Activated CD8-positive, alpha-beta T cell treated with anti-CD3 and anti-CD28 coated beads, Interleukin-2, amount 10 ng/mL, durations not matched to agents 7 days and 5 days (primary cell): Measurements from ENCODE around the gene SRRT. TPM values are rescaled to one million over a fixed set of nuclear protein-coding genes. Genes with fewer than 3 reads are reported as not detected.

ENCODE experiments used
- ATAC-seq: fragments of 150-1000 bp; cut with Tn5 transposase; one replicate; pipeline ENCODE4 v1.10.0; 2021; ENCODE audit warnings: moderate library complexity
- CTCF ChIA-PET: fragments of 350-600 bp; sonication (Branson Sonifier 250); formaldehyde crosslinking; loops from one replicate; lab custom pipeline; 2021; ENCODE audit warnings: antibody characterized with exemption; lab: Charles Lee
- POLR2A ChIA-PET: fragments of 350-600 bp; sonication (Branson Sonifier 250); formaldehyde crosslinking; loops from one replicate; lab custom pipeline; 2021; ENCODE audit warnings: antibody characterized with exemption; lab: Charles Lee
- DNase-seq: peaks from one replicate; pipeline ENCODE4 v3.0.0-alpha.2; 2020
- H3K27ac Mint-ChIP-seq: one replicate; pipeline ENCODE4 v1.8.0; 2021; ENCODE audit warnings: mild to moderate bottlenecking, mixed read lengths
- H3K27me3 Mint-ChIP-seq: one replicate; pipeline ENCODE4 v1.8.0; 2021; ENCODE audit warnings: low read depth, mixed read lengths
- H3K36me3 Mint-ChIP-seq: one replicate; pipeline ENCODE4 v1.8.0; 2021; ENCODE audit warnings: low read depth, mixed read lengths
- H3K4me1 Mint-ChIP-seq: one replicate; pipeline ENCODE4 v1.8.0; 2021; ENCODE audit warnings: low read depth, mixed read lengths
- H3K4me3 Mint-ChIP-seq: one replicate; pipeline ENCODE4 v1.8.0; 2021; ENCODE audit warnings: mild to moderate bottlenecking, mixed read lengths
- H3K9me3 Mint-ChIP-seq: one replicate; pipeline ENCODE4 v1.8.0; 2022; ENCODE audit warnings: mixed read lengths; ENCODE audit not compliant: insufficient read depth
- total RNA-seq, 2 experiments: library from RNA; stranded (reverse); gene quantifications; one replicate each; pipeline ENCODE4 v1.2.3, GENCODE V29; 2021

The SRRT gene
- total RNA-seq, 2 experiments from 2014 or later, result 273 to 292 TPM

DNA sequence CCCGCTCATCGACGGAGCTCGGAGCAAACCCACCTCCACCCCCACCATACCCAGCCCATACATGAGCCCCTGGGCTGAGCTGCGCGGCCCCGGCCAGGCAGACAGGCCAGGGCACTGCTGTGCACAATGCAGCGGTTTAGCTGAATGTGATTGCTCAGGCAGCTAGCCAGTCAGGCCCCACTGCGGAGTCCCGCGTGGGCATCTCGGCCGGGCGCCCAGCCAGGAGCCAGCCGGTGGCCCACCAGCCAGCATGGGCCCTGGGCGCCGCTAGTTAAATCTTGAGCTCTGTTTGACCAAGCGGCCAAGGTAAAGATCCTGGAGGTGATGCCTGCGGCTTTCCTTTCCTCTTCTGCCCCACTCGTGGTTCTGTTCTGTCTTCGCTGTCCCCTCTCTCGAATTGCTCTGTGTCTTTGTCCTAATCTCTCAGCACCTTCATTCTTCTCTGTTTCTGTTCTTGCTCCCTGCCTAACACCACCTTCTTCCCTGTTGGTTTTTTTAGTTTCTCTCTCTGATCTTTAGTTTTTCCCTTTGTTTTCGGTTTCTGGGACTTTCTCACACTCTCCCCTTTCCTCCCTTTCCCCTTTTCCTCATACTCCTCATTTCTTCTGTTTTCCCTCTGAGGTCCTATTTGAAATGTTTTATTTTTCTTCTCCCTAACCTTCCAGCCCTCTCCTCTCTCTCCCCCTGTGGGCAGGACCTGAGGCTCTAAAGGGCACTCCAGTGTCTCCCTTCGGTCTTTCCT, 8.1 kb downstream of the SRRT start:
- ChIA-PET CTCF (interaction anchor here (1.4 kb wide), 2 partner anchors 30 to 177 kb away, joined by 3 to 4 read pairs; partner anchors contain the start of genes POP7 and SLC12A9), POLR2A (interaction anchor here (2.6 kb wide), 1 partner anchor 8 kb away, joined by 8 read pairs; the partner anchor contains the start of gene SRRT)
- Mint-ChIP-seq H3K4me1 (peaks cover 74% of the 10 kb centered on the region), H3K9me3 (no peaks in the 10 kb centered on the region), H3K36me3 (peaks cover 86% of the 10 kb centered on the region), H3K4me3 (no peak overlapping the region), H3K27me3 (no peaks in the 10 kb centered on the region), H3K27ac (peak overlapping the region; percentile 42)
- DNase-seq (no peak), ATAC-seq (no peak)

DNA sequence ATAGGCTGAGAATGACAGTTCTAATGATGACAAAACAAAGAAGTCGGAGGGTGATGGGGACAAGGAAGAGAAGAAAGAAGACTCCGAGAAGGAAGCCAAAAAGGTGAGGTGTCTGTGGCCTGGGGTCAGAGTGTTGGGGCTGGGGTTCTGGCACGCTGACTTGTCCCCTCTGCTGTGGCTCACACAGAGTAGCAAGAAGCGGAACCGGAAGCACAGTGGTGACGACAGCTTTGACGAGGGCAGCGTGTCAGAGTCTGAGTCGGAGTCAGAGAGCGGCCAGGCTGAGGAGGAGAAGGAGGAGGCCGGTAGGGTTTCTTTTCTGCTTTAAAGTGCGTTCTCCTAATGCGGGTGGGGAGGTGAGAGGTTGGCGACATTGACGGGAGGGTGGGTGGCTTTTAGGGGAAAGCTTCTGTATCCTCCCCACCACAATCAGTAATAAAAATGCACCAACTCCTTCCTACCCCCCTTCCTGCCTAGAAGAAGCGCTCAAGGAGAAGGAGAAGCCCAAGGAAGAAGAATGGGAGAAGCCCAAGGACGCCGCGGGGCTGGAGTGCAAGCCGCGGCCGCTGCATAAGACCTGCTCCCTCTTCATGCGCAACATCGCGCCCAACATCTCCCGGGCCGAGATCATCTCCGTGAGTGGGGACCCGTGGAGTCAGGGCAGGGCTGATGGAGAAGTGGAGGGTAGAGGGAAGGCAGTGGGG, 10.0 kb downstream of the SRRT start:
- H3K27me3 Mint-ChIP-seq, result no peaks in the 10 kb centered on the region
- ChIA-PET CTCF (no interaction called here), POLR2A (interaction anchor here (2.6 kb wide), 1 partner anchor 10 kb away, joined by 8 read pairs; the partner anchor contains the start of gene SRRT)
- peaks cover 63% of the 10 kb centered on the region for H3K4me1 Mint-ChIP-seq
- H3K36me3 Mint-ChIP-seq, result peaks cover 78% of the 10 kb centered on the region
- no peaks in the 10 kb centered on the region for H3K9me3 Mint-ChIP-seq
- DNase-seq (no peak), ATAC-seq (no peak)
- H3K4me3 Mint-ChIP-seq, result peak overlapping the region; percentile 9
- H3K27ac Mint-ChIP-seq, result peak overlapping the region; percentile 40

DNA sequence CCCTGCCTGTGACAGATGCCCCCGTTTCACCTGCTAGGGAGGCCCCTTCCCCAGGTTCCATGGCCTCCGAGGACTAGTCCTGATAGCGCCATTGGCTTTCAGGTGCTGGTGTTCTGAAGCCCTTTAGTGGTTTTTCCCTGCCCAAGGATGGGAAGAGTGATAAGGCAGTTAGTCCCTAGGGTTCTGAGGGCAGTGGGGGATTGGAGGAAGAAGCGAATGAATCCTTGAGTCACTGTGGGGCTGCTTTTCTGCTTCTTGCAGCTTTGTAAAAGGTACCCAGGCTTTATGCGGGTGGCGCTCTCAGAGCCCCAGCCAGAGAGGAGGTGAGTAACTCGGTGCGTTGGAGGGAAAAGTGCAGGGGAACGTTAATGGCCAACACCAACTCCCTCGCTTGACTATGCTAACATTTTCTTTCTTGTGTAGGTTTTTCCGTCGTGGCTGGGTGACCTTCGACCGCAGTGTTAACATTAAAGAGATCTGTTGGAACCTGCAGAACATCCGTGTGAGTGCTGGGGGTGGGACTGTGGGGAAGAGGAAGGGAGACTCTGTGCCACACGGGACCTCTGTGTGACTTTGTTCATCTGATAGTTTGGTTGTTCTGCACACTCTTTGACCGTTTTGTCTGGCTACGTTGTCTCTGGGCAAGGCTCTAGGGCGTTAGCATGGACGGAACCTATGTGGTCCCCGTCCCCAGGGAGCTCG, 10.7 kb downstream of the SRRT start:
- ATAC-seq (no peak), DNase-seq (no peak)
- Mint-ChIP-seq H3K9me3 (no peaks in the 10 kb centered on the region), H3K4me1 (peaks cover 64% of the 10 kb centered on the region), H3K27me3 (no peaks in the 10 kb centered on the region), H3K4me3 (no peak overlapping the region), H3K27ac (peak overlapping the region; percentile 32), H3K36me3 (peaks cover 73% of the 10 kb centered on the region)
- CTCF ChIA-PET, result interaction anchor here (2.8 kb wide), 1 partner anchor 10 kb away, joined by 15 read pairs; the partner anchor contains the start of gene SRRT
- POLR2A ChIA-PET, result interaction anchor here (2.6 to 5.4 kb wide), 2 partner anchors 9 to 10 kb away, joined by 8 to 115 read pairs; partner anchors contain the start of gene SRRT

DNA sequence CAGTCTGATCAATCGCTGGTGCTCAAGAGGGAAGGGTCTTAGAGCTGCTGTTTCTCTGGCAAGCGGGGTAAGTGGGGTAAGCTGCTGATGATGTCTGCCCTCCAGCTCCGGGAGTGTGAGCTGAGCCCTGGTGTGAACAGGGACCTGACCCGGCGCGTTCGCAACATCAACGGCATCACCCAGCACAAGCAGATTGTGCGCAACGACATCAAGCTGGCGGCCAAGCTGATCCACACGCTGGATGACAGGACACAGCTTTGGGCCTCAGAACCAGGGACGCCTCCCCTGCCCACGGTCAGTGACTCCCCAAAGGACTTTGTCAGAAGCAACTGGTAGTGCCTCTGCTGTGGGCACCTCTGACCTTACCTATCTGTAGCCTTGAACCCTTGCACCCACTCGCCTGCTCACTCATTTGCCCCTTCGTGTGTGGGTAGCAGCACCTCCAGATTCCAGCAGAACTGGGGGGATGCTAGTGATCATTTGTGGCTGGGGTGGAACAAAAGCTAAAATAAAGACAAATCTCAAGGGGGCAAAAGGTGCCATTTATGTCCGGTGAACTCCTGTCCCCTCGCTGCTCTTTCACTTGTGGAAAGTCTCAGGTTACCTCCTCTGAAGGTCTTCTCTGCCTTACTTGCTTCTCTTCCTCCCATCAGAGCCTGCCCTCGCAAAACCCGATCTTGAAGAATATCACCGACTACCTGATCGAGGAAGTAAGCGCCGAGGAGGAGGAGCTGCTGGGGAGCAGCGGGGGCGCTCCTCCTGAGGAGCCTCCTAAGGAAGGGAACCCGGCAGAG, 11.4 kb downstream of the SRRT start:
- peak overlapping the region; percentile 82 for H3K27ac Mint-ChIP-seq

DNA sequence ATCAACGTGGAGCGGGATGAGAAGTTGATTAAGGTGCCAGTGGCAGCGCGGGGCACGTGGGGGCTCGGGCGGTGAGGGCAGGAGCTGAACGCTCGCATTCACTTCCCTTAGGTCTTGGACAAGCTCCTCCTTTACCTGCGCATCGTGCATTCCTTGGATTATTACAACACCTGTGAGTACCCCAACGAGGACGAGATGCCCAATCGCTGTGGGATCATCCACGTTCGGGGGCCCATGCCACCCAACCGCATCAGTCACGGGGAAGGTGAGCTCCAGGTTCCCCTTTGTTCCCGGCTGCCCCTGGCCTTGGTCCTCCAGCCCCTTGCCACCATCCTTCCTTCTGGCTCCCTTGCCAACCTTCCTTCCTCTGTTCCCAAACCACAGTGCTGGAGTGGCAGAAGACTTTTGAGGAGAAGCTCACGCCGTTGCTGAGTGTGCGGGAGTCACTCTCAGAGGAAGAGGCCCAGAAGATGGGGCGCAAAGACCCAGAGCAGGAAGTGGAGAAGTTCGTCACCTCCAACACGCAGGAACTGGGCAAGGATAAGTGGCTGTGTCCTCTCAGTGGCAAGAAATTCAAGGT, 12.1 kb downstream of the SRRT start:
- H3K27ac Mint-ChIP-seq, result peak overlapping the region; percentile 91
- ChIA-PET CTCF (interaction anchor here (0.6 to 2.8 kb wide), 6 partner anchors 12 to 190 kb away, joined by 3 to 15 read pairs (median 4); partner anchors contain the start of genes POP7, SLC12A9 and SRRT), POLR2A (interaction anchor here (0.7 to 5.4 kb wide), 5 partner anchors 11 to 458 kb away, joined by 3 to 115 read pairs (median 4); partner anchors contain the start of genes MEPCE, SRRT, TRIM56 and ZCWPW1)
- H3K27me3 Mint-ChIP-seq, result peaks cover 6% of the 10 kb centered on the region
- peaks cover 62% of the 10 kb centered on the region for H3K36me3 Mint-ChIP-seq
- no peak for DNase-seq
- H3K9me3 Mint-ChIP-seq, result no peaks in the 10 kb centered on the region
- no peak for ATAC-seq
- H3K4me3 Mint-ChIP-seq, result peak overlapping the region; percentile 82
- peaks cover 62% of the 10 kb centered on the region for H3K4me1 Mint-ChIP-seq

More for the DNA sequence above, 11.4 kb downstream of the SRRT start:
- Mint-ChIP-seq H3K9me3 (no peaks in the 10 kb centered on the region), H3K36me3 (peaks cover 67% of the 10 kb centered on the region), H3K27me3 (peaks cover 1% of the 10 kb centered on the region), H3K4me1 (peaks cover 66% of the 10 kb centered on the region), H3K4me3 (peak overlapping the region; percentile 44)
- DNase-seq (no peak), ATAC-seq (no peak)
- ChIA-PET CTCF (interaction anchor here (1.0 to 2.8 kb wide), 4 partner anchors 11 to 191 kb away, joined by 3 to 15 read pairs (median 7); partner anchors contain the start of genes POP7, SLC12A9 and SRRT), POLR2A (interaction anchor here (0.7 to 5.4 kb wide), 4 partner anchors 10 to 457 kb away, joined by 3 to 115 read pairs (median 4); partner anchors contain the start of genes MEPCE, SRRT, TRIM56 and ZCWPW1)

DNA sequence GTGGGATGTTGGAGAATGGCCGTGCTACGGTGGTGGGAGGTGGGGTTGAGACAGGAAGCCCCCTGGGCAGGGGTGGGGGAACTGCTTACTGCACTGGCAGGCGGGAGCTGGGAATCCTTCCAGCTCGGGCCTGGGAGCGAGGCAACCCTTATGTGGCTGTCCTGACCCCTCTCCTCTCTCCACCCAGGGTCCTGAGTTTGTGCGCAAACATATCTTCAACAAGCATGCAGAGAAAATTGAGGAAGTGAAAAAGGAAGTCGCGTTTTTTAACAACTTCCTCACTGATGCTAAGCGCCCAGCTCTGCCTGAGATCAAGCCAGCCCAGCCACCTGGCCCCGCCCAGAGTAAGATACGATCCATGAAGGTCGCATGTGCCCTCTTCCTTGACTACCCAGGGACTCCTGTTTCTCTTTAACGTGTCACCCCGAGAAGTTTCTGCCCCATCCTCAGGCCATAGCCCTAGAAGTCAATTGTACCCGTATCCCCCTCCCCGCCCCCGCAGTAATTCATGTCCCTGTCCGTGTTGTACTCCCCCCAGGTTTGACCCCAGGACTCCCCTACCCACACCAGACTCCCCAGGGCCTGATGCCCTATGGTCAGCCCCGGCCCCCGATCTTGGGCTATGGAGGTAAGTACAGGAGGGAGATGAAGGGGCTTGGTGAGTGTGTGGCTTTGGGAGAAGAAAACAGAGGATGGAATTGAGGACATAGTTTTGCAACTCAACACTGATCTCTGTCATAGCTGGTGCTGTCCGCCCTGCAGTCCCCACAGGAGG, 12.8 kb downstream of the SRRT start:
- CTCF ChIA-PET, result interaction anchor here (0.6 to 2.8 kb wide), 6 partner anchors 13 to 190 kb away, joined by 3 to 15 read pairs (median 4); partner anchors contain the start of genes POP7, SLC12A9 and SRRT

DNA sequence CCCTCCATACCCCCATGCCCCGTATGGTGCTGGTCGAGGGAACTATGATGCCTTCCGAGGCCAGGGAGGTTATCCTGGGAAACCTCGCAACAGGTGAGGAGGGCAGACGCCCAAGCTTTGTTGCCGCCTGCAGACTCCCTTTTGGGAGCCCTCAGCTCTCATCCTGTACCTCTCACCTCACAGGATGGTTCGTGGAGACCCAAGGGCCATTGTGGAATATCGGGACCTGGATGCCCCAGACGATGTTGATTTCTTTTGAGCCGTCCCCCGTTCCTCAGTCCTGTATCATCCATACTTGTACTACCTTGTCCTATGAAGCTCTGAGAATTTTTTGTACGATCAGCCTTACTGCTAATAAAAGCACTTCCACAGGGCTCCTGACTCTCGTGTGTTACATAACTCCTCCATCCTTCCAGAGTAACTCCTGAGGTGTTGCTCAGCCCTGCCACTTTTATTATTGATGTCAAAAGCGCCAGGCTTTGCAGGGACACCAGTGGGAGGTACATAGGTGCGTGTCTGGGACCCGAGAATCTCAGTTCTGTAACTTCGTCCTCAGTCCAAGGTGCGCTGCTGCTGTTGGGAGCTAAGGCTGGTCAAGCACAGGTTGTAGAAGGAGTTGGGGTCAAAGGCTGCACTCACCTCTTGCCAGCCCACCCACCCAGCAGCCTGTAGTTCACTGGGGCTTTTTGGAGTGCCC, 13.5 kb downstream of the SRRT start:
- H3K9me3 Mint-ChIP-seq, result no peaks in the 10 kb centered on the region
- H3K27me3 Mint-ChIP-seq, result peaks cover 16% of the 10 kb centered on the region
- DNase-seq (no peak), ATAC-seq (no peak)
- CTCF ChIA-PET, result interaction anchor here (0.6 to 2.8 kb wide), 4 partner anchors 13 to 273 kb away, joined by 3 to 15 read pairs (median 9); partner anchors contain the start of genes SLC12A9 and SRRT
- H3K4me1 Mint-ChIP-seq, result peaks cover 56% of the 10 kb centered on the region
- POLR2A ChIA-PET, result interaction anchor here (0.7 to 5.4 kb wide), 3 partner anchors 12 to 329 kb away, joined by 3 to 115 read pairs (median 3); partner anchors contain the start of genes PLOD3, SRRT and ZNHIT1
- H3K4me3 Mint-ChIP-seq, result peak overlapping the region; percentile 82
- H3K27ac Mint-ChIP-seq, result peak overlapping the region; percentile 91
- peaks cover 52% of the 10 kb centered on the region for H3K36me3 Mint-ChIP-seq

More for the DNA sequence above, 12.8 kb downstream of the SRRT start:
- POLR2A ChIA-PET, result interaction anchor here (0.8 to 5.4 kb wide), 4 partner anchors 11 to 304 kb away, joined by 3 to 115 read pairs (median 4); partner anchors contain the start of genes SRRT and TRIM56
- Mint-ChIP-seq H3K4me3 (peak overlapping the region; percentile 82), H3K4me1 (peaks cover 62% of the 10 kb centered on the region), H3K9me3 (no peaks in the 10 kb centered on the region), H3K27me3 (peaks cover 12% of the 10 kb centered on the region), H3K27ac (peak overlapping the region; percentile 91), H3K36me3 (peaks cover 58% of the 10 kb centered on the region)
- peak; percentile 37 for ATAC-seq
- DNase-seq, result peak; percentile 82

DNA sequence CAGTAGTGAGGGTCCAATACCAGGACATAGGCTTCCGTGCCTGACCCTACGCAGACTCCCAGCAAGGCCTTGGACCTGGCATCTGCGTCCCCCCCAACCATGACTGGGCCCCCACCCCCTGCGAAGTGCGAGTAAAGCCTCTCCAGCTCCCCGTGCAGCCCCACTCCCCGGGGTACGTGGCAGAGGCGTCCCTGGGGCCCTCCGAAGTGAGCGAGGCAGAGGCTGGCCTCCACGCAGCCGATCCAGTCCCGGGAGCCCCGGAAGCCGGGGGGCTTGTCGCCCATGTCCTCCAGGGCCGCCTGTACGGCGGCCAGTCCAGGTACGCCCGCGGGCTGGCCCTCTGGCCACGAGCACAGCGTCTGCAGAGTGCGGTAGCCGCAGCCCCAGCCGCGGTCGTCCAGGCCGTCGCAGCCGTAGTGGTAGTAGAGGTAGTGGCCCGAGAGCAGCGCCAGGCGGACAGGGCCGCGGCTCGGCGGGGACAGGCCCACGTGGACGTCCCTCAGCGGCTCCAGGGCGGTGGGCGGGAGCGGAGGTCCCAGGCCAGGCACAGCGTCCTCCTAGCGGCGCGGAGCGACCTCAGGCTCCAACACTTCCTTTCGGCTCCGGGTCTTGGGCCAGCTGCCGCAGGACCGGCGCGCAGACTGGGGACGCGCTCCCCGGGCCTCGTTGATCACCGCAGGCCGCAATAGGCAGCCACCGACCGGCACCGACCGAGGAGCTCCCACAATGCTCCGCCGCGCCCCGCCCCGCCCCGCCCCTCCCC, 14.3 kb downstream of the SRRT start, which contains the start of gene UFSP1:
Gene UFSP1, minus strand, starts transcription at position 728 of the 763 bp plus-strand sequence. Its CDS starts 444 bp downstream, at position 284.
- ChIA-PET POLR2A (interaction anchor here (0.7 to 5.4 kb wide), 5 partner anchors 13 to 328 kb away, joined by 3 to 115 read pairs (median 4); partner anchors contain the start of genes PLOD3, SRRT, TRIM56 and ZNHIT1), CTCF (interaction anchor here (0.6 to 1.5 kb wide), 13 partner anchors 11 to 355 kb away, joined by 3 to 13 read pairs (median 6); partner anchors contain the start of genes POP7, SLC12A9 and SRRT)
- ATAC-seq (peak; percentile 53), DNase-seq (no peak)
- H3K36me3 Mint-ChIP-seq, result peaks cover 46% of the 10 kb centered on the region
- peaks cover 19% of the 10 kb centered on the region for H3K27me3 Mint-ChIP-seq
- H3K9me3 Mint-ChIP-seq, result no peaks in the 10 kb centered on the region
- H3K4me1 Mint-ChIP-seq, result peaks cover 50% of the 10 kb centered on the region
- peak within 1 kb of the TSS; percentile 91 for H3K27ac Mint-ChIP-seq
- peak within 1 kb of the TSS; percentile 82 for H3K4me3 Mint-ChIP-seq
